HG03565 (cell line): Measurements from ENCODE around the gene ACRV1.

Experiments used
- ATAC-seq: cut with Tn5 transposase; IDR thresholded peaks from one replicate; pipeline ENCODE4 v1.9.1; 2021; ENCODE audit warnings: mild to moderate bottlenecking, moderate library complexity; ENCODE audit not compliant: unreplicated experiment

Gene ACRV1

GRCh38 chr11:125662689-125663088, 18.0 kb downstream of the ACRV1 start:
- no peak for ATAC-seq

DNA sequence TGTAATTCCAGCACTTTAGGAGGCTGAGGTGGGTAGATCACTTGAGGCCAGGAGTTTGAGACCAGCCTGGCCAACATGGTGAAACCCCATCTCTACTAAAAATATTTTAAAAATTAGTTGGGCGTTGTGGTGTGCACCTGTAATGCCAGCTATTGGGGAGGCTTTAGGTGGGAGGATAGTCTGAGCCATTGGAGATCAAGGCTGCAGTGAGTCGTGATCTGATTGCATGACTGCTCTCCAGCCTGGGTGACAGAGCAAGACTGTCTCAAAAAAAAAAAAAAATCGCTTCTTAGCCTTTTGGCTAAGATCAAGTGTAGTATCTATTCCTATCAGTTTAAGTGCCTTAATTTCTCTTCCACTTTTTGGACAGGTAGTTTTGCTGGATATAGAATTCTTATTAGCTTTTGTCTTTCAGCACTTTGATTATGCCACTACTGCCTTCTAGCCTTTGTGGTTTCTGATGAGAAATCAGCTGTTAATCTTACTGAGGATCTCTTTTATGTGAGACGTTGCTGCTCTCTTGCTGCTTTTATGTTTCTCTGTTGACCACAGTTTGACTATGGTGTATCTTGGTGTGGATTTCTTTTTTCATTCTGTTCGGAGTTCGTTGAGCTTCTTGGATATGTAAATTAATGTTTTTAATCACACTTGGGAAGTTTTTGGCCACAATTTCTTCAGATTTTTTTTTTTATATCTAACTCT, 31.0 kb downstream of the ACRV1 start:
- ATAC-seq = no peak

GRCh38 chr11:125645871-125646270, 34.8 kb downstream of the ACRV1 start:
- no peak for ATAC-seq

DNA sequence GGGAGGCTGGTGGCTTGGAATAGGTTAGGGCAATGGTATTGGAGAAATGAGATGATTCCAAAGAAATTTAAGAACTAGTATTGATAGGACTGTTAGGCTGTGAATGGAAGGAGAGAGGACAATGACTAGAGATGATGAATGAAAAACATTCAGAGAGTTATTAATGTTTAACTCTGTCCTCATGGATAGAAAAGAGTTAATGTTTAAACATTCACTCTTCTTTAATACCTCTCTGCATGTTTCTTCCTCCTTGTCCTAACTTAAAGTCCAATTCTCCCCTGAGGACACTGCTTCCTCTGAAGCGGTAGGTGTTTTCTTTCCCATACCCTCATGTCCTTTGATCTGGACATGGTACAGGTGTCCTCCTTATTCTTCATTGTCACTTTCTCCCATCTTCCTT, 42.3 kb downstream of the ACRV1 start:
- ATAC-seq = no peak

- no peak for ATAC-seq
Measured at GRCh38 chr11:125637840-125638239, 42.8 kb downstream of the ACRV1 start.

DNA sequence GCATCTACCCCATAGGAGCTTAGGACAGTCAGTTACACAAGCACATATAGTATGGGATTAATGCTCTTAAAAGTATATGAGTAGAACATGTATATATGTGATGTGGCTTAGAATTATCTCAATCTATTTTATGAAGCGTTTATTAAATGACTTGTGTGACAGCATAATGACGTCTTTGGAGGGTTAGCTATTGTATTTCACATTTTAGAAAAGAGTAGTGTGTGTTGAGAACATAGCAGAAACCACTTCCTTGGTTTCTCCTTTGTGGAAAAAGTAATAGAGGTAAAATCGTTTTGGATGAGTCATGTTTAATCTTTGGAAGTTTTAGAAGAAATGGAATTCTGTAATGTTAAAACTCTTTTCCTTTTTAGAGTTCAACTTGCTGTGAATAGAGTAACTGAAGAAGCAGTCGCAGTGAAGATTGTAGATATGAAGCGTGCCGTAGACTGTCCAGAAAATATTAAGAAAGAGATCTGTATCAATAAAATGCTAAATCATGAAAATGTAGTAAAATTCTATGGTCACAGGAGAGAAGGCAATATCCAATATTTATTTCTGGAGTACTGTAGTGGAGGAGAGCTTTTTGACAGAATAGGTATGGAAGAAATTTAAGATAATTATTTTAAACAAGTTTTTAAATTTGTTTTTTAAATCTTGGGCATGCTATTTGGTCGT, 53.3 kb downstream of the ACRV1 start:
- ATAC-seq = no peak

- ATAC-seq = no peak
Measured at GRCh38 chr11:125626288-125626950, 54.2 kb downstream of the ACRV1 start.

GRCh38 chr11:125625630-125626287, 54.9 kb downstream of the ACRV1 start:
- peak; percentile 85 for ATAC-seq

GRCh38 chr11:125625225-125625629, 55.4 kb downstream of the ACRV1 start:
- no peak for ATAC-seq

- no peak for ATAC-seq
Measured at GRCh38 chr11:125624756-125625213, 55.9 kb downstream of the ACRV1 start, which contains the start of gene CHEK1. TSS of gene CHEK1 (plus strand) at chr11:125625163. CDS start at chr11:125626769, 1,606 bp downstream.

- no peak for ATAC-seq
Measured at GRCh38 chr11:125623064-125623463, 57.6 kb downstream of the ACRV1 start.

- no peak for ATAC-seq
Measured at GRCh38 chr11:125621995-125622394, 58.7 kb downstream of the ACRV1 start.
